IPS DF 19.7 (cell line): ENCODE results near the gene EN2.

Experiments
- DNase-seq: peaks from one replicate; pipeline ENCODE4 v3.0.0-alpha.2; 2013; ENCODE audit warnings: low read depth, low spot score

EN2 gene

DNA sequence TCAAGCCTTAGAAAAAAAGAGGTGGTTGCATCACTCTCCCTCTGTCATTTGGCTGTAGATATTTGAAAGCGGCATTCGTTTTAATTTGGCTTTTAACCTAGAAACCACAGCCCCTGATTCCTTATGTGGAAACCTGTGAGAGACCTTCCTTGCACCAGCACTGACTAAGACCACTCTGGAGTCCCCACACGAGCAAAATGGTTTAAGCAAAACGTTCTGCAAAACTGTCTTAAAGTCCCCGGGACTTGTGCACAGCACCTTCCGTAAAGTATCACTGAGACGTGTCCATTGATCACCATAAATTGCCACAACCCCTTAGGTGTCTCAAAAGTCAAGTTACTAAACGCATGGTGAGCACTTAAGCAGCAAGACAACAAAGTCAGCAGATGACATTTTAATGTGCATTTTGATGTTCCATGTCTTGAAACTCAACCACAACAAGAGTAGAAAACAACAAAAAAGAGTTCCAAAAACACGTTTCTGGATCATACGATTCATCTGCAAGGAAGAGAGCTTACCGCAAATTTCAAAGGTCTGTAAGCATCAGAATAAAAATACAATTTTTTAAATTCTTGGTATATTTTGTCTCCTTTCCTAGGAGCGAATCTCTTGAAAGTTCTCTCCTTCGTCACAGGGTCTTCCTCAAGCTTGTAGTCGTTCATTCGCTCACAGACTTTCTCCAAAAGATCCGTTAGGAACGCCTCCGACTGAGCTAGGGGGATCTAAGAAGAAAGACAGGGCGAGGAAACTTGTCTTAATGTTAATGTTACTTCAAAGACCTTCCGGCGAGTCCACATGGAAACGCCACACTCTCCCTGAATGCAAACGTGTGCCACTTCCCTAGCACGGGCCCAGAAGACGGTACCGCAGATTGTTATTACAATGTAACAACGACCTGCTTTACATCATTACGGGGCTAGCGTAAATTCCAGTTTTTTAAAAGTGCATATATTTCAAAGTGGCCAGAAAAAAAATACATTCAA is 50.7 kb downstream of the EN2 start:
- DNase-seq = no peak

DNA sequence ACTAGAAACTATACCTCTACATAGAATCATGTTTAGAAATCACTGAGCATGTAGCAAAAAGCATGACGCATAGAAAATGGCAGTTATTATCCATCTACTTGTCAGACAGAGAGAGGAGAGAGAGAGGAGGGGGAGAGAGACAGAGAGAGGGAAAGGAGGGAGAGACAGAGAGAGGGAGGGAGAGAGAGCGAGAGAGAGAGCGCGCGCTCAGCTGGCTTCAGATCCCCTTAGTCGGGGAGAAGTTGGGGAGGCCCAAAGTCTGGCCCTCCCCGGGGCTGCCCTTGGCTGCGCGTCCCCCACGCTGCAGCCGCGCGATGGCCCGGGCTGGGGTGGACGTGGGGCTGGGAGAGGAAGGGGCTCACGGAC is 51.4 kb downstream of the EN2 start:
- DNase-seq = no peak

DNA sequence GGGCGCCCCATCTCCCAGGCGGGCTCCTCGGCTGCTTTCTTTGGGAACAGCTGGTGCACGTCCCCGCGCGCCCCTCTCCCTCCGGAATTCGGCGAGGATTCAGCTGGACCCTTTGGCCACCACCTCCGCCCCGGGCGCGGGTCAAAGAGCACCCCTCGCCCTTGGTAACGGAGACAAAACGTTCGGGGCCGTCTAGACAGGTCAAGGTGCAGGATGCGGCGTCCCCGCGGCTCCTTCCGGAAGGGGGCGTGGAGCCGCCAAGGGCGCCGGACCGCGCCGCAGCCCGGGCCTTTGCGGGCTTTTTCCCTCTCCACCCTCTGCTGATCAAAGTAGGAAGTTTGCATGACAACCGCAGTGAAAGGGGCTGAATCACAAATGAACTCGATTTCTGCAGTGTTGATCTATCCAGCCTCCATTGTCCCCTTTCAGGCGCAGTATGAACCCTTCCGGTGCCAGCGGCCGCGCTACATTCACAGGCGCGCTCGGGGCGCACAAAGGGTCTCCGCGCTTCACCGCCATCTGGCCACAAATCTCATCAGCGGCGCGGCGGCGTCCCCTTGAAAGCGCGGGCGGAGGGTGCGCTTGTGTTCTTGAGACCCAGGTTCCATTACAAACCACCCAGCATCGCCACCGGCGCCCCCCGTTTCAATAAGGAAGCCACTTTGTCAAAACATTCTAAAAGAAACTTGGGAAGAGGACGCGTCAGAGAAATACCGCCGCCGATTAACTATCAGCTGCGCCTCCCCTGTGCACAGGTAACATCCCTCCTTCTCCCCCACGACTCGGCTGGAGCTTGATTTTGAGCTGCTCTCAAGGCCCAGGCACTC is 52.0 kb downstream of the EN2 start:
- no peak for DNase-seq

DNA sequence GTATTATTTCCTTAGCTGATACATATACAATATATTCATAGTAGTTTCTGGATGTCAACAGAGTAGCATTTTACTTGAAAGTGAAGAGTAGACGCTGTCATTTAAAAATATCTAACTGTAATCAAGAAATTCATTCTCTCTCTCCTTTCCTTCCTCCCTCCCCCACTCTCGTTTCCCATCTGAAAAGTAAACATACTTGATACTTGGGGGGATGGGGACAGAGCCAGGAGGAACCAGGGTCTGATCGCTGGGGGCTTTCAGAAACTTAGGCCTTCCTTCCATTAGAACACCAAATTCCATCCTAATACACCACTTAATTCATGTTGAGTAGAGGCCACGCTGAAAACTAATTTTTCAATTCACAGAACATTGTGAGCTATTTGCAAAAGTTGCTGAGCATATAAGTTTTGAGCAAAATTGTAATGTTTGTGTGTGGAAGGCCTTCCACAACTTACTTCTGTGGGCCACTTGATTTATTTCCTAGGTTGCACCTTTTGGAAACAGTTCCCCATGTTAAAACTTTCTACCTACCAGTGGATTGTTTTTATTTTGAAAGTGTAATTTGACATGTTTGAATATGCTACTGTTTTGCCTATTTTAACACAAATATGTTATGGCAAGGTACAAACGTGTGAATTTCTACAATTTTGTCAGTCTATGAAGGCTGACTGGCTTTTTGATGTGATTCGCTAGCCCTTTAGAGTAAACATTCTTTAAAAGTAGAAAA is 53.2 kb downstream of the EN2 start:
- no peak for DNase-seq

DNA sequence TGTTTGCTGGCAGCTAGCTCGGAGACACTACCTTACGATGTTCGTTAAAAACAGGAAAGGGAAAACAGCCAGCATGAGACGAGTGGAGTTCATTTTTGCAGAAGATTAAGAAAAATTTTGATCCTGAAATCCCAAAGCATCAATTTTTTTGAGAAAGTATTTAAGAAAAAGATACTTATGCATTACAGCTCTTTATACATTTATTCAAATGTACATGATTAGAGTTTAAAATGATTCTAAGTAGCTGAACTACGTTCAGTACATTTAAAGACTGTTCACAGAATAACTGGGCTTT is 53.7 kb downstream of the EN2 start:
- DNase-seq = no peak

DNA sequence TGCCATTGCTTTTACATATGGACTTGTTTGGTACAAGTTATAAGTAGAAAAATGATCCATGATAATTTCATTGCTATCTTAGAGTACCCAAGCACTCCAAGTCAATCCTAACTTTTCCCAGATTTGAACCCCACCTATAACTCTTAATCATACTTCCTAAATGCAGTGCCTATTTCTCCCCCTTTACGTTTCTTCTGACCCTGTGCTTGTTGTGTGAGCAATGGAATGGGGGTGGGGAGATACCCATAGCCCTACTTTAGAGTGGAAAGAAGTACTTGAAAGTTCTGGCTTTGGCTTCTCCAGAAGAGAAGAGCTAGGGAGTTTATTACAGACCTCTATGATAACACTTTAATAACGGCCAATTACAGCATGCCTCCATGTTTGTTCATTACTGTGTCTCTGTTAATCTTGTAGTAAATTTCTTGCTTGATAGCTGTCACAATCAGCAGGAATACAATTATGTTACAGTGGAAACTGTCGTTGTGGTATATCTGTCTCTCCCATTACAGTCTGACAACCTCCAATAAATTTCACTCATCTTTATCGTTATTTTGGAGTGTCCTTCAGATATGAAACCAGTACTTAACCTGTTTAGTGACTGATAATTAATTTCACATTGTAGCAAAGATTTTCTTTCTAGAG is 54.4 kb downstream of the EN2 start:
- no peak for DNase-seq

DNA sequence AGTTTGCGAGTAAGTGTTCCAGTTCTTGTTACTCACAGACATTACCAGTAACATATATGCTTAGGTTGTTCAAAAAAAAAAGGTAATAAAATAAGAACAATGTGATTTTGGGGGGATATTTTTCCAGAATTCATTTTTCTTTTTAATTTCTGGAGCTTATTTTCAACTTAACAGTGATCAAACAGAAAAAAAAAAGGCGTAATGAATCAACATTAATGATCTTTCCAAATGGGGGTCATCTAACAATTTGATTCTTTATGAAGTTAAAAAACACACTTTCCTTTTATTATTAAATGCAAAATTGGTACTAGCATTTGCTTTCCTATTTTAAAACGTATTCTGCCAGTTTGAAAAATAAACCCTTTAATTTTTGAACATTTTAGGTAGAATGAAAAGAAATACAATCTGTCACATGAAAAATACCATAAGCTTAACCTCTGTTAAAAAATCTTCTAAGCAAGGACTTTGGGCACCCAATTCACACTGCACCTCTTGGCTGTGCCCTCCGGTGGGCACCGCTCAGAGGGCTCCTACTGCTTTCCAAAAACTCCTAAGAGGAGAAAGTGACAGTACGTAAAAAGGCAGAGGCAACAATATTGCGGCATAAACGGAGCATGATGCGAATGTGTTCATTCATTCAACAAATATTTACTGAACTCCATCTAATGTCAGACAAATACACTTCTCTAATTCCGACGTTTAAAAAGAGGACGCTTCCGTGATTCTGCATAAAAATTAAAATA is 55.8 kb downstream of the EN2 start:
- no peak for DNase-seq

DNA sequence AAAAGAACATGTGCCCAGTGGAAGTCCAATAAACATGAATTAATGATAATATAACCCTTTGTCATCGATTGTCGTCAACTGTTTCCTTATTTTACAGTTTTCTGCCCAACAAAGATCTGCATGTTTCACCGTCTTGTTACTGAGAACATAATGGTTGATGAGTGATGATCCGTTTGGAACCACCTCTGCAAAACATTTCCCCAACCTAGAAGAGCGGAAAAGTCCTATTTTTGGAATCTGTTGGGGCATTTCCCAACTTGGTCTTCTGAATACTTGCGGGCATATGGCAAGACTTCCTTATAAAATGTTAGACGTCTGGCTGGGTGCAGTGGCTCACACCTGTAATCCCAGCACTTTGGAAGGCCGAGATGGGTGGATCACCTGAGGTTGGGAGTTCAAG is 56.4 kb downstream of the EN2 start:
- no peak for DNase-seq
